ENCODE data around the gene POR. TPM values are rescaled to one million over a fixed set of nuclear protein-coding genes. Genes with fewer than 3 reads are reported as not detected.

POR gene
- total and polyA plus RNA-seq, 2 of the 13 experiments (the other 11 are each of a cell fraction or from before 2014, with no cell fraction given), result 145 to 266 TPM

GRCh38 chr7:75896803-75897327, 18.1 kb upstream of the POR start (continued):
- TF ChIP-seq ZUFSP (CRISPR knock-in tag; IDR thresholded peaks at IDR 0.05; ENCODE audit: borderline replicate concordance) (no peak), SP5 (CRISPR knock-in tag; IDR thresholded peaks at IDR 0.05; ENCODE audit: borderline replicate concordance, low read depth) (no peak), CREM (IDR thresholded peaks at IDR 0.05) (no peak), CREM (CRISPR knock-in tag; IDR thresholded peaks at IDR 0.05) (no peak), ZNF777 (CRISPR knock-in tag; IDR thresholded peaks at IDR 0.05) (0 out of 2 replicates have a peak, but pooled peaks have one; percentile 32), ZNF484 (CRISPR knock-in tag; IDR thresholded peaks at IDR 0.05; ENCODE audit: borderline replicate concordance, low read depth) (no peak), ZFY (CRISPR knock-in tag; IDR thresholded peaks at IDR 0.05) (peak; percentile 46; the same call in 1 of the 2 replicates), ZNF7 (CRISPR knock-in tag; IDR thresholded peaks at IDR 0.05) (no peak), ZNF552 (CRISPR knock-in tag; IDR thresholded peaks at IDR 0.05; ENCODE audit: borderline replicate concordance) (0 out of 2 replicates have a peak, but pooled peaks have one; percentile 42), ZNF143 (CRISPR knock-in tag; IDR thresholded peaks at IDR 0.05) (no peak), RAD21 (CRISPR knock-in tag; IDR thresholded peaks at IDR 0.05) (0 out of 2 replicates have a peak, but pooled peaks have one; percentile 25), ZNF580 (CRISPR knock-in tag; IDR thresholded peaks at IDR 0.05; ENCODE audit: borderline replicate concordance, low read depth) (no peak), SUZ12 (IDR thresholded peaks at IDR 0.05; ENCODE audit: low read depth, low read length) (no peak), REST (IDR thresholded peaks at IDR 0.05; ENCODE audit: borderline replicate concordance in 1 of 2, low read depth in 1 of 2, low read length in 2 of 2) (no peak), ZBTB49 (CRISPR knock-in tag; IDR thresholded peaks at IDR 0.05; ENCODE audit: borderline replicate concordance) (no peak), KDM5B (CRISPR knock-in tag; IDR thresholded peaks at IDR 0.05; ENCODE audit: borderline replicate concordance) (no peak), KLF16 (CRISPR knock-in tag; IDR thresholded peaks at IDR 0.05) (no peak), ZNF670 (CRISPR knock-in tag; IDR thresholded peaks at IDR 0.05; ENCODE audit: borderline replicate concordance) (0 out of 2 replicates have a peak, but pooled peaks have one; percentile 41), ZNF740 (CRISPR knock-in tag; IDR thresholded peaks at IDR 0.05) (peak; percentile 60; the same call in 1 of the 2 replicates), DRAP1 (CRISPR knock-in tag; IDR thresholded peaks at IDR 0.05) (peak; percentile 40), ZNF619 (CRISPR knock-in tag; IDR thresholded peaks at IDR 0.05) (peak; percentile 68; the same call in 1 of the 2 replicates)
